Psoas muscle (tissue), 8 donors: ENCODE data around the gene NDST1. TPM values are rescaled to one million over a fixed set of nuclear protein-coding genes. Genes with fewer than 3 reads are reported as not detected.

Experiments
- ATAC-seq, 4 donors: fragments of 200-7000 bp; cut with Tn5 transposase; one replicate each; pipeline ENCODE4 v1.9.1; 2020; ENCODE audit warnings: moderate library complexity in 3 of 4, mild to moderate bottlenecking in 2 of 4
- DNase-seq, 2 donors: peaks; one replicate each; pipeline ENCODE4 v3.0.0-alpha.2; 2020
- H3K27ac ChIP-seq: fragments of 200-600 bp; one replicate; pipeline ENCODE4 v1.8.0; 2022
- H3K27me3 ChIP-seq, 3 donors: fragments of 200-600 bp in 1 of 3; one replicate each; pipeline versions ENCODE4 v1.6.1 to v1.8.0; 2013 to 2022; ENCODE audit warnings: low read length in 2 of 3, mild to moderate bottlenecking in 2 of 3, moderate library complexity in 1 of 3; ENCODE audit not compliant: insufficient read depth in 3 of 3
- H3K36me3 ChIP-seq, 2 donors: fragments of 200-600 bp in 1 of 2; one replicate each; pipeline versions ENCODE4 v1.6.1 to v1.8.0; 2013 to 2022; ENCODE audit warnings: low read depth in 1 of 2, mild to moderate bottlenecking in 1 of 2, moderate library complexity in 1 of 2; ENCODE audit not compliant: insufficient read depth in 1 of 2
- H3K4me1 ChIP-seq: fragments of 200-600 bp; one replicate; pipeline ENCODE4 v1.8.0; 2022
- H3K4me3 ChIP-seq: fragments of 200-600 bp; one replicate; pipeline ENCODE4 v1.8.0; 2022; ENCODE audit warnings: mild to moderate bottlenecking
- H3K9me3 ChIP-seq: fragments of 200-600 bp; one replicate; pipeline ENCODE4 v1.8.0; 2022
- WGBS, 3 donors: extraction: QIAGEN DNeasy Blood & Tissue Kit; methylation state at CpG; one replicate each; pipeline versions ENCODE4 v1.1.6 to v1.1.7; 2013; 5-methylcytosine and 5-hydroxymethylcytosine counted together
- intact Hi-C, 2 donors: fragments of 100-400 bp; cut with DNase I; formaldehyde crosslinking; loops; one replicate each; pipeline versions ENCODE4 v1.11.0 to v1.14.2; 2022
- polyA plus RNA-seq, 3 donors: library from polyadenylated mRNA; stranded (reverse); fragments of 200-250 nt; gene quantifications; one replicate each; pipeline ENCODE4 v1.2.3, GENCODE V29; 2013
- total RNA-seq, 4 donors: library from RNA; stranded (reverse); fragmentation: NEBNext Ultra II Directional in 2 of 4; extraction: Animal tissue kit (Norgen Biotek cat#: 25700) in 2 of 4; gene quantifications; one replicate each; pipeline versions ENCODE4 v1.2.1 to v1.2.4, GENCODE V29; 2021 to 2023
- TF ChIP-seq, protein P1 (sequence below): fragments of 200-600 bp; IDR thresholded peaks from one replicate; pipeline ENCODE4 v1.8.0; 2022; ENCODE audit warnings: antibody characterized with exemption
- donor health status: healthy with polysubstance abuse.
- donor health status: DM: no; HTN: no; CAD: no; lungs with moderate emphysema.
- donor health status: Bipolar disorder and iron deficiency.
- donor health status: healthy.
- donor health status: DM: yes; HTN: yes; CAD: no.
- donor health status: DM: no; HTN: no; CAD: no.
- donor health status: DM: no; HTN: no; CAD: no.
- donor health status: DM: yes; HTN: yes; CAD: no.

NDST1 gene
- total and polyA plus RNA-seq, 7 donors = 11.0 to 40.2 (median 30.1) TPM

GRCh38 chr5:150488519-150489359, 19.2 kb upstream of the NDST1 start:
- Histone ChIP-seq H3K4me3 (peak overlapping the region; percentile 100), H3K4me1 (peaks cover 68% of the 10 kb centered on the region), H3K27me3 (no peaks in the 10 kb centered on the region), H3K27ac (peak overlapping the region; percentile 93), H3K36me3 (peaks cover 0 to 13% of the 10 kb centered on the region in 2 donors), H3K9me3 (no peaks in the 10 kb centered on the region)
- ATAC-seq = peak; percentile 49 to 73 (median 64)
- WGBS, 3 donors = 10 to 15% (median 11%) methylated on average over 11 of the region's 11 CpGs
- intact Hi-C loops = loop anchor here (5.0 kb wide), 2 partner anchors 34 to 36 kb away; no protein-coding TSS in a partner anchor
- TF ChIP-seq, protein P1, sequence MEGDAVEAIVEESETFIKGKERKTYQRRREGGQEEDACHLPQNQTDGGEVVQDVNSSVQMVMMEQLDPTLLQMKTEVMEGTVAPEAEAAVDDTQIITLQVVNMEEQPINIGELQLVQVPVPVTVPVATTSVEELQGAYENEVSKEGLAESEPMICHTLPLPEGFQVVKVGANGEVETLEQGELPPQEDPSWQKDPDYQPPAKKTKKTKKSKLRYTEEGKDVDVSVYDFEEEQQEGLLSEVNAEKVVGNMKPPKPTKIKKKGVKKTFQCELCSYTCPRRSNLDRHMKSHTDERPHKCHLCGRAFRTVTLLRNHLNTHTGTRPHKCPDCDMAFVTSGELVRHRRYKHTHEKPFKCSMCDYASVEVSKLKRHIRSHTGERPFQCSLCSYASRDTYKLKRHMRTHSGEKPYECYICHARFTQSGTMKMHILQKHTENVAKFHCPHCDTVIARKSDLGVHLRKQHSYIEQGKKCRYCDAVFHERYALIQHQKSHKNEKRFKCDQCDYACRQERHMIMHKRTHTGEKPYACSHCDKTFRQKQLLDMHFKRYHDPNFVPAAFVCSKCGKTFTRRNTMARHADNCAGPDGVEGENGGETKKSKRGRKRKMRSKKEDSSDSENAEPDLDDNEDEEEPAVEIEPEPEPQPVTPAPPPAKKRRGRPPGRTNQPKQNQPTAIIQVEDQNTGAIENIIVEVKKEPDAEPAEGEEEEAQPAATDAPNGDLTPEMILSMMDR = no peak
- peak; percentile 76 to 85 for DNase-seq

- H3K27ac ChIP-seq = peak overlapping the region; percentile 93
- H3K9me3 ChIP-seq = no peaks in the 10 kb centered on the region
- ATAC-seq (no peak), DNase-seq (no peak)
- TF ChIP-seq, protein P1 = no peak
- H3K4me1 ChIP-seq = peaks cover 68% of the 10 kb centered on the region
- H3K4me3 ChIP-seq = peak overlapping the region; percentile 37
- intact Hi-C loops = loop anchor here (5.0 kb wide), 3 partner anchors 33 to 48 kb away; no protein-coding TSS in a partner anchor
- WGBS, 3 donors = 53 to 61% (median 54%) methylated on average over 9 of the region's 9 CpGs
- peaks cover 0 to 13% of the 10 kb centered on the region in 2 donors for H3K36me3 ChIP-seq
- no peaks in the 10 kb centered on the region for H3K27me3 ChIP-seq
Measured at GRCh38 chr5:150489360-150490295, 18.3 kb upstream of the NDST1 start.

DNA sequence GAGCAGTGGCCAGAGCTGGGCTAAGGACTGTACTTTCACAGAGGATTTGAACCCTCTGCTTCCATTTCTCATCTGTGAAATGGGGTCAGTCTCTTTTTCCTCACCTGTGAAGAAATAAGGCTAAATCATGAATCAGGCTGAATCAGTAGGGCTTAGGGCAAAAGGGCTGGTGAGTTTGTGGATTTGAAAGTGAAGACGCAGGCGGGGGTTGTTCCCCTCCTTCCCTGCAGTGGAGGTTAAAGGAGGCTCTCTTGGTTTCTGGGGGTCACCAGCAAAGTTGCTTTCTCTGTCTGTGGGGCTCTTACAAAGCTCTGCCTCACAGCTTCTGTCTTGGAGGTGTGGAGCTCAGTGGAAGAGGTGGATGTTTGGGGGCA, 17.6 kb upstream of the NDST1 start:
- Histone ChIP-seq H3K36me3 (peaks cover 0 to 13% of the 10 kb centered on the region in 2 donors), H3K4me1 (peaks cover 63% of the 10 kb centered on the region), H3K9me3 (no peaks in the 10 kb centered on the region), H3K4me3 (no peak overlapping the region), H3K27me3 (no peaks in the 10 kb centered on the region), H3K27ac (peak overlapping the region; percentile 93)
- intact Hi-C loops = loop anchor here in 1 of 2 donors (5.0 kb wide), 1 partner anchor 47 kb away; no protein-coding TSS in a partner anchor
- no peak for ATAC-seq
- 85 to 90% (median 88%) methylated on average over 2 of the region's 2 CpGs for WGBS, 3 donors
- no peak for DNase-seq
- TF ChIP-seq, protein P1 = no peak

DNA sequence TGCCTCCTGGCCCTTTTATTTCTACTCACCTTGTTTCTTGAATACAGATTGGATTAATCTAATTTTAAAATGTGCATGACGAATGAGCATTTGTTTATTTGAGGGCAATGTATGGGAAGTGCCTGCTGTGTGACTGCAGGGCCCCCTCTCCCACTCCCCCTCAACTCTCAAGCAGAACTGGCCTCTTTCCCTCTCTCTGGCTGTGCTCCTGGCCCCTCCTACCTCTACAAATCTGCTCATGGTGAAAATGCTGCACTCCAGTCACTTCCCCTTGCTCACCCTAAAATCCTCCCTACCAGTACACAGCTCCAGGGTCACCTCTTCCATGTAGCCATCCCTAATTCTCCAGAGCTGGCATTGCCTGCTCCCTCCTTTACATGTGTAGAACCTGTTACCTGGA, 17.2 kb upstream of the NDST1 start:
- ATAC-seq = no peak
- WGBS, 3 donors = 69 to 88% (median 81%) methylated on average over 1 of the region's 1 CpG
- no peak for DNase-seq

More for the DNA sequence above, 17.2 kb upstream of the NDST1 start:
- Histone ChIP-seq H3K27ac (peak overlapping the region; percentile 93), H3K4me1 (peaks cover 61% of the 10 kb centered on the region), H3K9me3 (no peaks in the 10 kb centered on the region), H3K4me3 (no peak overlapping the region), H3K27me3 (no peaks in the 10 kb centered on the region), H3K36me3 (peaks cover 0 to 13% of the 10 kb centered on the region in 2 donors)
- intact Hi-C loops = loop anchor here in 1 of 2 donors (5.0 kb wide), 1 partner anchor 47 kb away; no protein-coding TSS in a partner anchor
- TF ChIP-seq, protein P1 = no peak
